Measurements from ENCODE around the gene INTS6. TPM values are rescaled to one million over a fixed set of nuclear protein-coding genes. Genes with fewer than 3 reads are reported as not detected.

INTS6 gene
- total and polyA plus RNA-seq, 2 of the 4 experiments (the other 2 are of a cell fraction) = 12.9 to 42.3 TPM

DNA sequence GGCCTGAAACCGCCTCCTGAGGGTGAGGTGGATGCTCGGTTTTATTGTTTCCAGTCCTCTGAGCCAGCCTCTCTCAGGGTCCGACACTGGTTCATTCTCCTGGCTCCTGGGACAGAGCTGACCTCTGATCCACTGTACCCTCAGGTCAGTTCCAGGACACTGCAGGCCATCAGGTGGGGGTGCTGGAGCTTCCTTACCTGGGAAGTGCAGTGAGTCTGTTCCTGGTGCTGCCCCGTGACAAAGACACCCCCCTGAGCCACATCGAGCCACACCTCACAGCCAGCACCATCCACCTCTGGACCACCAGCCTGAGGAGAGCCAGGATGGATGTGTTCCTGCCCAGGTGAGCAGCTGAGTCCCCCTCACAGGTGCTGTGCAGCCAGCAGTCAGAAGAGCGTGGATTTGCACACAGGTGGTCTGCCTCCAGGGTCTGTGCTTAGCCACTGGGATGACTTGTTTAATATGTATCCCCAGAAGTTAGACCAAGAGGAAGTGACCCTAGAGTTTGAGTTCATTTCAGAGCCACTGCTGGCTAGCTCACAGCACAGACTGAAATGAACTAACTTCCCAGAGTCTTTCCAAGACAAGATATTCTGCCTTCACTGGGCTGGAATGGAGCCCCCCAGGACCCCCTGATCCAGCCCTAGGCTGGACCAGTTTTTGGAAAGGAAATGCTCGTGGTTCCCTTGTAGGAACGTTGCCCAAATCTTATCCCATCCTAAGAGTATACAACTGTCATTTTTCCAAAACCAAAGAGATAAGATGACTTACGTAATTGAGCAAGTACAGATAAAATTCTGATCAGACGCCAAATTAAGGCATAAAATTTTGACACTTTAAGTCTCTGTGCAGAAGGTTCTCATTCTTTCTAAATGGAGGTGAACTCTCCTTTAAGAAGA is 104.5 kb downstream of the INTS6 start:
- TF ChIP-seq FOS (IDR thresholded peaks at IDR 0.05; ENCODE audit: low read depth, low read length) = no peak
- TF ChIP-seq MAFK (IDR thresholded peaks at IDR 0.05; ENCODE audit: low read depth, low read length) = no peak
- H3K9ac ChIP-seq (ENCODE audit: low read depth, low read length) = no peak overlapping the region
- H3K23ac ChIP-seq (ENCODE audit: low read depth, low read length) = no peak overlapping the region
- no TSS peak for BruUV-seq (replicated peaks)
- no peaks in the 10 kb centered on the region for H3K36me3 ChIP-seq (ENCODE audit: control insufficient read depth, insufficient read depth, low read length)
- no peaks in the 10 kb centered on the region for H3K9me1 ChIP-seq (ENCODE audit: insufficient read depth, low read length)
- dilution Hi-C loops (cut with HindIII; ENCODE audit: low sequenced_read_pairs, unreplicated experiment) (no loop called here), intact Hi-C loops (cut with micrococcal nuclease) (no loop called here), in situ Hi-C loops (cut with MboI; ENCODE audit: low sequenced_read_pairs) (no loop called here)
- POLR2A ChIA-PET (ENCODE audit: unreplicated experiment) = no interaction called here
- no peak overlapping the region for H4K5ac ChIP-seq (ENCODE audit: low read depth, low read length)
- no peak overlapping the region for H2BK120ac ChIP-seq (ENCODE audit: low read depth, low read length)
- H2AK9ac ChIP-seq (replicated peaks; ENCODE audit: low read depth, low read length, poor library complexity) = no peak overlapping the region
- H3K79me1 ChIP-seq (ENCODE audit: low read depth in 1 of 2, low read length in 2 of 2) = no peaks in the 10 kb centered on the region
- no peak overlapping the region for H3K56ac ChIP-seq (ENCODE audit: extremely low read depth, insufficient read depth, low read length)
- no peaks in the 10 kb centered on the region for H3K4me1 ChIP-seq (ENCODE audit: control insufficient read depth, insufficient read depth, low read length)
- no peak overlapping the region for H3K4me3 ChIP-seq (ENCODE audit: insufficient read depth, low read depth, low read length)
- H3K9me3 ChIP-seq (ENCODE audit: control insufficient read depth, insufficient read depth, low read length) = no peaks in the 10 kb centered on the region
- no peaks in the 10 kb centered on the region for H3K27me3 ChIP-seq (ENCODE audit: control insufficient read depth, insufficient read depth, low read length)
- H4K8ac ChIP-seq (ENCODE audit: low read depth in 2 of 2, low read length in 2 of 2) = no peak overlapping the region
- no peak overlapping the region for H2BK5ac ChIP-seq (ENCODE audit: low read depth, low read length, poor library complexity, severe bottlenecking)
- no peak overlapping the region for H3K27ac ChIP-seq (ENCODE audit: insufficient read depth, low read length)
- no peak overlapping the region for H2BK15ac ChIP-seq (ENCODE audit: low read depth, low read length)
- no peak for DNase-seq
- no peak overlapping the region for H3K14ac ChIP-seq (replicated peaks; ENCODE audit: low read depth, low read length)
- H3K4ac ChIP-seq (ENCODE audit: low read depth, low read length) = no peak overlapping the region
- no peak overlapping the region for H2AK5ac ChIP-seq (ENCODE audit: low read depth, low read length)
- no peak overlapping the region for H2BK20ac ChIP-seq (ENCODE audit: low read depth, low read length)
- ATAC-seq (ENCODE audit: low read depth) = no peak
- no peak overlapping the region for H2AFZ ChIP-seq (replicated peaks; ENCODE audit: low read length, poor library complexity)
- CTCF ChIA-PET = no interaction called here
- H3K18ac ChIP-seq (ENCODE audit: low read depth, low read length) = no peak overlapping the region
- H4K20me1 ChIP-seq (ENCODE audit: insufficient read depth, low read length) = no peaks in the 10 kb centered on the region
- no peak overlapping the region for H3K4me2 ChIP-seq (ENCODE audit: low read depth, low read length)
- H4K91ac ChIP-seq (ENCODE audit: insufficient read depth, low read depth, low read length) = no peak overlapping the region
- WGBS, 2 experiments (ENCODE audit: extremely low coverage in 2 of 2, insufficient read length in 1 of 2) = 80% methylated on average over 1 of the region's 10 CpGs; no CpG with 5 or more reads in 1 of the 2 experiments
